ENCODE measurements around the gene SEMA4G. TPM values are rescaled to one million over a fixed set of nuclear protein-coding genes. Genes with fewer than 3 reads are reported as not detected.

The SEMA4G gene
- total RNA-seq, 1 experiment from 2014 or later: 29.4 TPM

DNA sequence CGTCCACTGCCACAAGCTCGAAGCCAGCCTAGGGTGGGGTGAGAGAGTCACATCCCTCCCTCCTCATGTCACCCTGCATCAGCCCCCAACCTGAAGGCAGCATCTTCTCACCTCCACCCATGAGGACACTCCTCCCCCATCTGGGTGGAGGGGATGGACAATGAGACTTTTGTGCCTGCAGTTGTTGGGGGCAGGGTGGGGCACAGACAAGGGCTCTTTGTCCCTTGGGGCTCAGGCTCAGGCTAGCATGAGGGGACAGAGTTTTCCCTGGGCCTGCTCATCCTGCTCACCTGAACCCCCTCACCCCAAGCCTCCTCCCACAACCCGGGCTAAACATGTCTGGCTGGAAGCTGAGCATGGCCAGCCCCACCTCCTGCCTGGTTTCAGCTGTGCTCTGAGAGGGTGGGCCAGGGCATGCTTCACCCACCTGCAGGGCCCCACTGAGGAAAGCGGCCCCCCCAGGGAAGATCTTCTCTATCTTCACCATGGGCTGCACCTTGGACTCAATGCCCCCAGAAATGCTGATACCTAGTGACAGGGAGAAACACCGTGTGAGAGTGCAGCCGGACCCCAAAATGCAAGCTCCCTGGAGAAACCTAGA, 39.6 kb downstream of the SEMA4G start (continued):
- TF ChIP-seq CBX3 (IDR thresholded peaks at IDR 0.05; ENCODE audit: low read depth) (no peak), FOSL1 (IDR thresholded peaks at IDR 0.05; ENCODE audit: low read depth) (no peak), CTCF (IDR thresholded peaks at IDR 0.05 in 2 of 3, conservative IDR thresholded peaks at IDR 0.05 in 1 of 3; ENCODE audit: borderline replicate concordance in 1 of 3, insufficient read depth in 1 of 3, low read depth in 2 of 3, low read length in 2 of 3) (no peak), MAX (IDR thresholded peaks at IDR 0.05) (no peak), JUND (IDR thresholded peaks at IDR 0.05) (no peak), SRF (IDR thresholded peaks at IDR 0.05; ENCODE audit: low read depth) (no peak), EGR1 (IDR thresholded peaks at IDR 0.05; ENCODE audit: low read depth) (no peak), POLR2AphosphoS5 (IDR thresholded peaks at IDR 0.05; ENCODE audit: low read depth, low read length) (no peak), SIN3A (IDR thresholded peaks at IDR 0.05; ENCODE audit: low read depth) (no peak), RAD21 (IDR thresholded peaks at IDR 0.05; ENCODE audit: low read depth) (no peak)

GRCh38 chr10:101010329-101010728, 41.0 kb downstream of the SEMA4G start:
- no peaks in the 10 kb centered on the region for H3K9me3 ChIP-seq (ENCODE audit: control insufficient read depth in 1 of 2, insufficient read depth in 1 of 2, low read depth in 1 of 2, low read length in 2 of 2)
- H3K9ac ChIP-seq (ENCODE audit: low read length): no peak overlapping the region
- DNase-seq (ENCODE audit: low read depth, low spot score) (no peak), ATAC-seq (no peak)
- H3K9me2 ChIP-seq (ENCODE audit: insufficient read depth): no peaks in the 10 kb centered on the region
- TF ChIP-seq SP1 (IDR thresholded peaks at IDR 0.05; ENCODE audit: low read depth) (no peak), ZFX (IDR thresholded peaks at IDR 0.05) (no peak), EZH2phosphoT487 (IDR thresholded peaks at IDR 0.05; ENCODE audit: borderline replicate concordance) (no peak), REST (IDR thresholded peaks at IDR 0.05; ENCODE audit: low read depth) (no peak), CBX3 (IDR thresholded peaks at IDR 0.05; ENCODE audit: low read depth) (no peak), POLR2A (IDR thresholded peaks at IDR 0.05; ENCODE audit: borderline replicate concordance, extremely low read depth, insufficient read depth, insufficient read length) (no peak), SRF (IDR thresholded peaks at IDR 0.05; ENCODE audit: low read depth) (no peak), ZNF274 (IDR thresholded peaks at IDR 0.05; ENCODE audit: low read depth, low read length) (no peak), TCF7L2 (IDR thresholded peaks at IDR 0.05; ENCODE audit: borderline replicate concordance, extremely low read depth, insufficient read depth, insufficient read length) (no peak), ELF1 (IDR thresholded peaks at IDR 0.05; ENCODE audit: borderline replicate concordance, low read depth) (no peak), SIN3A (IDR thresholded peaks at IDR 0.05; ENCODE audit: low read depth) (no peak), EGR1 (IDR thresholded peaks at IDR 0.05; ENCODE audit: low read depth) (no peak)
- intact Hi-C loops (cut with micrococcal nuclease): loop anchor here (5.0 to 10.0 kb wide), 4 partner anchors 133 to 666 kb away; partner anchors contain the start of genes PAX2 and SCD
- no peak overlapping the region for H3K27ac ChIP-seq (ENCODE audit: low read depth, low read length)
- H3K4me1 ChIP-seq (ENCODE audit: control insufficient read depth in 1 of 2, insufficient read depth in 2 of 2, low read length in 2 of 2): peaks cover 31 to 67% of the 10 kb centered on the region in 2 experiments
- no peak overlapping the region for H2AFZ ChIP-seq (ENCODE audit: low read depth, low read length, poor library complexity, severe bottlenecking)
- no TSS peak for BruUV-seq (replicated peaks)
- POLR2A ChIA-PET: interaction anchor here (1.6 kb wide), 1 partner anchor 12 kb away, joined by 6 read pairs; no protein-coding TSS in a partner anchor
- H3K27me3 ChIP-seq (ENCODE audit: insufficient read depth, low read length): no peaks in the 10 kb centered on the region
- no peak overlapping the region for H3K4me2 ChIP-seq (ENCODE audit: low read length)
- RAD21 ChIA-PET (ENCODE audit: low non-redundant PET in 1 of 2, low total read pairs in 2 of 2, uncharacterized antibody in 2 of 2, unreplicated experiment in 2 of 2): no interaction called here
- H4K20me1 ChIP-seq (ENCODE audit: insufficient read depth): no peaks in the 10 kb centered on the region
- no peak overlapping the region for H3K4me3 ChIP-seq (replicated peaks in 1 of 2; ENCODE audit: low read depth in 1 of 2, low read length in 2 of 2)
- no peaks in the 10 kb centered on the region for H3K79me2 ChIP-seq (ENCODE audit: insufficient read depth, low read length)
- peaks cover 7% of the 10 kb centered on the region in 2 experiments; a peak in 3 of 4 replicates for H3K36me3 ChIP-seq (ENCODE audit: control insufficient read depth in 1 of 2, insufficient read depth in 2 of 2, low read length in 2 of 2)
- CTCF ChIA-PET: interaction anchor here (0.5 to 6.6 kb wide), 2 partner anchors 11 to 1615 kb away, joined by 3 to 118 read pairs; partner anchors contain the start of gene LZTS2

Measured in HCT116 (cell line).